Transverse colon (tissue), 4 donors: ENCODE measurements around the gene PXT1.
"Not testable (repeated sequence)": the region's sequence is repeated elsewhere in the genome, so short reads cannot be mapped to it uniquely, and the experiment has no call there.

ENCODE experiments used
- EP300 ChIP-seq: sonication (generic); formaldehyde crosslinking; IDR thresholded peaks from one replicate; pipeline ENCODE4 v1.6.1; 2017; ENCODE audit warnings: antibody characterized with exemption, low read depth
- POLR2AphosphoS5 ChIP-seq, 3 donors: sonication (generic); formaldehyde crosslinking; IDR thresholded peaks; one replicate each; pipeline ENCODE4 v1.6.1; 2016; ENCODE audit warnings: antibody characterized with exemption in 3 of 3
- TF ChIP-seq, protein P1 (sequence below), 5 experiments: fragments of 200-600 bp in 3 of 5; fragments of 450-650 bp in 2 of 5; sonication (generic) in 3 of 5; IDR thresholded peaks; 1 replicate in 2 of 5; 2 replicates in 3 of 5; pipeline ENCODE4 v1.5.1; 2016 to 2017; ENCODE audit warnings: antibody characterized with exemption in 5 of 5, inconsistent platforms in 3 of 5, mild to moderate bottlenecking in 2 of 5, moderate library complexity in 1 of 5

DNA sequence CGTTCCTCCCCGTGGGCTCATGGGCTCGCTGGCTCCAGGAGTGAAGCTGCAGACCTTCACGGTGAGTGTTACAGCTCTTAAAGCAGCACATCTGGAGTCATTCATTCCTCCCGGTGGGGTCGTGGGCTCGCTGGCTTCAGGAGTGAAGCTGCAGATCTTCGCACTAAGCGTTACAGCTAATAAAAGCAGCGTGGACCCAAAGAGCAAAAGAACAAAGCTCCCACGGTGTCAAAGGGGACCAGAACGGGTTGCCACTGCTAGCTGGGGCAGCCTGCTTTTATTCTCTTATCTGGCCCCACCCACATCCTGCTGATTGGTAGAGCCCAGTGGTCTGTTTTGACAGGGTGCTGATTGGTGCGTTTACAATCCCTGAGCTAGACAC, 79.3 kb downstream of the PXT1 start:
- TF ChIP-seq, protein P1, sequence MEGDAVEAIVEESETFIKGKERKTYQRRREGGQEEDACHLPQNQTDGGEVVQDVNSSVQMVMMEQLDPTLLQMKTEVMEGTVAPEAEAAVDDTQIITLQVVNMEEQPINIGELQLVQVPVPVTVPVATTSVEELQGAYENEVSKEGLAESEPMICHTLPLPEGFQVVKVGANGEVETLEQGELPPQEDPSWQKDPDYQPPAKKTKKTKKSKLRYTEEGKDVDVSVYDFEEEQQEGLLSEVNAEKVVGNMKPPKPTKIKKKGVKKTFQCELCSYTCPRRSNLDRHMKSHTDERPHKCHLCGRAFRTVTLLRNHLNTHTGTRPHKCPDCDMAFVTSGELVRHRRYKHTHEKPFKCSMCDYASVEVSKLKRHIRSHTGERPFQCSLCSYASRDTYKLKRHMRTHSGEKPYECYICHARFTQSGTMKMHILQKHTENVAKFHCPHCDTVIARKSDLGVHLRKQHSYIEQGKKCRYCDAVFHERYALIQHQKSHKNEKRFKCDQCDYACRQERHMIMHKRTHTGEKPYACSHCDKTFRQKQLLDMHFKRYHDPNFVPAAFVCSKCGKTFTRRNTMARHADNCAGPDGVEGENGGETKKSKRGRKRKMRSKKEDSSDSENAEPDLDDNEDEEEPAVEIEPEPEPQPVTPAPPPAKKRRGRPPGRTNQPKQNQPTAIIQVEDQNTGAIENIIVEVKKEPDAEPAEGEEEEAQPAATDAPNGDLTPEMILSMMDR (IDR thresholded peaks at IDR 0.05), result not testable (repeated sequence)
- TF ChIP-seq POLR2AphosphoS5 (IDR thresholded peaks at IDR 0.05); EP300: not testable (repeated sequence)
